NCI-H2171 treated with DMSO at 0.1 percent for 48 hours (cell line): ENCODE measurements around the gene PRKAR1B.
"Not testable (repeated sequence)": the region's sequence is repeated elsewhere in the genome, so short reads cannot be mapped to it uniquely, and the experiment has no call there.

Source experiments
- DNase-seq: peaks from one replicate; lab custom pipeline; 2025; lab: John Stamatoyannopoulos, UW

PRKAR1B gene

GRCh38 chr7:668139-668931, 58.7 kb downstream of the PRKAR1B start:
- no peak for DNase-seq

GRCh38 chr7:666454-667292, 60.4 kb downstream of the PRKAR1B start:
- no peak for DNase-seq

DNA sequence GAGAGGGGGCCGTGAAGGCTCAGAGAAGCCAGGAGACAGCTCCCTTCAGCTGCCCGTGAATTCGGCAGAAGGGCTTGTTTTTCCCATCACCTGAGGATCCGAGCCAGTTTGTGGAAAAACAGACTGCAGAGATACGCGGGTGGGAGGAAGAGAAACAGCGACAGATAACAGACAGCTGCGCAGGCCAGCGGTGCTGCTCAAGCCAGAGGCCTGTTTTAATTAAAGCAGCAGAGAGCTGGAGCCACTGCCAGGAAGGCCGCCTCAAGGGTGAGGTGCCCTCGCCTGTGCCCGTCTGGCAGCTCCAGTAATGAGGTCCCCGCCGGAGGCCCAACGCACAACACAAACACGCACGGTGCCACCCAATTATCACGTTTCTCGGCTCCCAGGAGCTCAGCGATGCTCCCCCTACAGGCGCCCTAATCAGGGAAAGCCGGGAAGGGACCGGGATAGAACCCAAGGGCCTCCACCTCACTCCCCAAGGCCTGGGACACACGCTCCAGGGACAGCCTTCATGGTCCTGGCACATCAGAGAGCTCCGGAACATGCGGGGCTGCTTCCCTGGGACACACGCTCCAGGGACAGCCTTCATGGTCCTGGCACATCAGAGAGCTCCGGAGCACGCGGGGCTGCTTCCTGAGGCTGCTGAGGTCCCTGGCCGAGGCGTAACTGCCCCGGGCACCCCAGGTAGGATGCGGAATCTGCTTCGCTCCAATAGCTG, 61.2 kb downstream of the PRKAR1B start:
- no peak for DNase-seq

DNA sequence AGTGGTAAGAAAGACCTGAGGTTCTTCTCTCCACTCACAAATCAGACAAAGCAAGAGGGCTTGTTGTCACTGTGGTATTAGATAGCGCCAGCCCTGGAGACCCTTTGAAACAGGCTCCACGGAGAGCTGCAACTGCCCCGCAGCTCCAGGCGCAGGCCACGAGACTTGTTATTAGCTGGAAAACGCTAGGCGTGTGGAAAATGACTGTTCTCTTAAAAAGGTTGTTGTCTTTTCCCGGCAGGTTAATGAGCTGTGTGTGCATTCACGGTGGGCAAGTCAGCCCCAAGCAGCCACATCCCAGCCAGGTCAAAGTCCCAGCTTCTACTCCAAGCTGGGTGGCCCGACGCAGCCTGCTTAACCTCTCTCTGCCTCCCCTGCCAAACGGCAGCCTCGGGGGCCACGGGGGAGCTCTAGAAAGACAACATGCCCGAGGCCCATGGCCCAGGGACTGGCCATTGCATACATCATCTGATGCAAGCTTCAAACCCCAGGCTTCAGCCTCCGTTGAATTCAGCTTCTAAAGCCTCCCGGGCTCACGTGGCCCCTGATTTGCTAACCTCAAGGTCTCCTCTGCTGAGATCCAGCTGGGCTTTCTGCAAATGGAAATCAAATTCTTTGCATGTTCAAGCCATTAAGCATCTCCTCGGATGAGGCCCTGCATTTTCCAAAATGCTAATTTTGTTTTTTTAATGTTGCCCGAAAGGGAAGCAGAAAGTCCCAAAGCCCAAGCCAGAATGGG, 61.9 kb downstream of the PRKAR1B start:
- DNase-seq, result no peak

DNA sequence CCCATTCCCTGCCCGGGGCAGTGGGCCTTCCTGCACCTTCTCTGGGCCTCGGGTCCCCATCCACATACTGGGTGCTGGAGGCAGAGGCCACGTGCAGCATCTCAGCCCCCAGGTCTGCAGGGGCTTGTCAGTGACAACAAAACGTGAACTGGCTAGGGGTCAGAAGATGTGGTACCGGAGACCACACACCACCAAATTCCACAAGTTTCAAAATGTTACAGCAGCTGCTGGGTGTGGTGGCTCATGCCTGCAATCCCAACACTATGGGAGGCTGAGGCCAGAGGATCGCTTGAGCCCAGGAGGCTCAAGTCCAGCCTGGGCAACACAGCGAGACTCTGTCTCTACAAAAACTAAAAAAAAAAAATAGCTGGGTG, 62.7 kb downstream of the PRKAR1B start:
- DNase-seq, result no peak

DNA sequence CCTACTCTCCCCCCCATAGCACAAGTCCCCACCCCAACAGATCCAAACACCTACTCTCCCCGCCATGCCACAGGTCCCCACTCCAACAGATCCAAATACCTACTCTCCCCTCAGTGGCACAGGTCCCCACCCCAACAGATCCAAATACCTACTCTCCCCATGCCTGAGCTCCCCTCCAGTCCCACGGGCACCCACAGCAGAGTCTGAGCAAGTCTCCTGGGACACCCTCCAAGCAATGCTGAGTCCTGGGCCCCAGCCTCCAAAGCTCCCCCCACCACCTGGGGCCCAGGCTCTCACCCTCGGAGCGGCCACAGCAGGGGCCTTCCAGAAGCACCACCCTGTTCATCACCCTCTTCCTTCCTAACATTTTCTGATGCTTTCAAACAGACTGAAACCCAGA, 64.5 kb downstream of the PRKAR1B start:
- DNase-seq, result no peak

- DNase-seq, result no peak
These were observed 67.1 kb downstream of the PRKAR1B start for GRCh38 chr7:659996-660395.

DNA sequence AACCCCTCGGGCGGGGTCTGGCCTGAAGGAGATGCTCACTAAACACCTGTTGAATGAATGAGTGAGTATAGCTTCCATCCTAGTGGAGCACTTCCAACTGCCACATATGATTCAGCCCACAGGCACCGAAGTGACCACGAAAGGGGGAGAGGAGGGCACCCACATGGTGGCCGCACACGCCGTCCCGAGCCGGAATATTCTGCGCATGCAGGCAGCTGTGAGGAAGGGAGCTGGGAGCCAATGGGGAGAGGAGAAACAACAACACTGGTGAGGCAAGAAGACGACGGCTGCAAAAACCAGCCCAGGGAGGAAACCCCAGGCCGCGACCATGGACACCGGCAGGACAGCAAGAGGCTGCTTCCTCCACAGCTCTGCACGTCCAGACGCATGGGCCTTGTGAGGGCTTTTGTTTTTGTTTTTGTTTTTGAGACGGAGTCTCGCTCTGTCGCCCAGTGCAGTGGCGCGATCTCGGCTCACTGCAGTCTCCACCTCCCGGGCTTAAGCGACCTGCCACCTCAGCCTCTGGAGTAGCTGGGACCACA, 67.7 kb downstream of the PRKAR1B start:
- no peak for DNase-seq

- DNase-seq, result peak; percentile 56
These were observed 69.4 kb downstream of the PRKAR1B start for GRCh38 chr7:657565-658119.

DNA sequence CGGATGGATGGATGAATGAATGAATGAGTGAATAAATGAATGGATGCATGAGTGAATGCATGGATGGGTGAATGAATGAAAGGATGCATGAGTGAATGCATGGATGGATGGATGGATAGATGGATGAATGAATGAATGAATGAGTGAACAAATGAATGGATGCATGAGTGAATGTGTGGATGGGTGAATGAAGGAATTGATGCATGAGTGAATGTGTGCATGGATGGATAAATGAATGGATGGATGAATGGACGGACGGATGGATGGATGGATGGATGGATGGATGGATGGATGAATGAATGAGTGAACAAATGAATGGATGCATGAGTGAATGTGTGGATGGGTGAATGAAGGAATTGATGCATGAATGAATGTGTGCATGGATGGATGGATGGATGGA, 70.1 kb downstream of the PRKAR1B start:
- not testable (repeated sequence) for DNase-seq

DNA sequence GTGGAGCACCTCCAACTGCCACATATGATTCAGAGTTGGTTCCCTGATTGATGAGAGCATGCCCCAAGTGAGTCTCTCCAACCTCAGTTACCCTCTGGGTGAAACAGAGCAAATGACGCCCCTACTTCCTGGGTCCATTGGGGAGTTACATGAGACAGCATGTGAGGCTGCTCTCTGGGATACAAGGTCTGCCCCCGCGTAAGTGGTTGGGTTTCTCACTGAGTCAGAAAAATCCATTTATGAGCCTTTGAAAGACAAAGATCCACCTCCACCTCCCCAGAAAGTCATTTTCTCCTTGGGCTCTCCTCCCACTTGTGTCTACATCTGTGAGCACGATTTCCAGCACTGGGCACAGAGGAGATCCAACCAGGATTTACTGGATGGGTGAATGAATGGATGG, 71.3 kb downstream of the PRKAR1B start:
- DNase-seq, result no peak

- no peak for DNase-seq
These were observed 73.0 kb downstream of the PRKAR1B start for GRCh38 chr7:653829-654764.

GRCh38 chr7:652881-653280, 74.2 kb downstream of the PRKAR1B start:
- no peak for DNase-seq

- DNase-seq, result not testable (repeated sequence)
These were observed 74.9 kb downstream of the PRKAR1B start for GRCh38 chr7:652167-652566.

- no peak for DNase-seq
These were observed 75.9 kb downstream of the PRKAR1B start for GRCh38 chr7:651032-651728.

GRCh38 chr7:650339-651031, 76.6 kb downstream of the PRKAR1B start:
- DNase-seq, result peak; percentile 87

- no peak for DNase-seq
These were observed 80.1 kb downstream of the PRKAR1B start for GRCh38 chr7:646951-647350.

- DNase-seq, result no peak
These were observed 80.6 kb downstream of the PRKAR1B start for GRCh38 chr7:646487-646886.

GRCh38 chr7:645606-646005, 81.5 kb downstream of the PRKAR1B start:
- no peak for DNase-seq
